CD8-positive, alpha-beta memory T cell (primary cell): ENCODE results near the gene CAPN14. TPM values are rescaled to one million over a fixed set of nuclear protein-coding genes. Genes with fewer than 3 reads are reported as not detected.

Experiments used
- CTCF ChIA-PET: fragments of 350-600 bp; sonication (Branson Sonifier 250); formaldehyde crosslinking; loops from one replicate; lab custom pipeline; 2021; ENCODE audit warnings: antibody characterized with exemption; lab: Charles Lee
- POLR2A ChIA-PET: fragments of 350-600 bp; sonication (Branson Sonifier 250); formaldehyde crosslinking; loops from one replicate; lab custom pipeline; 2021; ENCODE audit warnings: antibody characterized with exemption; lab: Charles Lee
- DNase-seq, 5 donors: peaks; one replicate each; pipeline versions ENCODE4 v3.0.0 to v3.0.0-alpha.2; 2020 to 2022; ENCODE audit warnings: mixed read lengths in 1 of 5
- H3K27ac ChIP-seq: one replicate; pipeline ENCODE4 v1.7.0; 2013; ENCODE audit warnings: low read depth, mild to moderate bottlenecking, low read length, moderate library complexity
- H3K27me3 ChIP-seq: 2 replicates; pipeline ENCODE4 v1.7.0; 2013; ENCODE audit warnings: low read length, mild to moderate bottlenecking; ENCODE audit not compliant: insufficient read depth, poor library complexity, severe bottlenecking
- H3K36me3 ChIP-seq: 2 replicates; pipeline ENCODE4 v1.7.0; 2013; ENCODE audit warnings: mild to moderate bottlenecking, low read length, moderate library complexity; ENCODE audit not compliant: insufficient read depth
- H3K4me1 ChIP-seq: 2 replicates; pipeline ENCODE4 v1.7.0; 2013; ENCODE audit warnings: mild to moderate bottlenecking, low read length, moderate library complexity; ENCODE audit not compliant: insufficient read depth
- H3K4me3 ChIP-seq: 2 replicates; pipeline ENCODE4 v1.7.0; 2013; ENCODE audit warnings: mild to moderate bottlenecking, low read length
- H3K9me3 ChIP-seq: 2 replicates; pipeline ENCODE4 v1.7.0; 2013; ENCODE audit warnings: mild to moderate bottlenecking, low read length
- H3K27ac Mint-ChIP-seq, 8 donors: one replicate each; pipeline ENCODE4 v1.8.0; 2020 to 2021; ENCODE audit warnings: mixed read lengths in 8 of 8, mild to moderate bottlenecking in 6 of 8, inconsistent platforms in 3 of 8, moderate library complexity in 3 of 8
- H3K27me3 Mint-ChIP-seq, 2 donors: one replicate each; pipeline ENCODE4 v1.8.0; 2020 to 2021; ENCODE audit warnings: mixed read lengths in 2 of 2, mild to moderate bottlenecking in 1 of 2, moderate library complexity in 1 of 2
- H3K36me3 Mint-ChIP-seq, 3 donors: one replicate each; pipeline ENCODE4 v1.8.0; 2020 to 2021; ENCODE audit warnings: mixed read lengths in 3 of 3, inconsistent platforms in 1 of 3, mild to moderate bottlenecking in 1 of 3
- H3K4me1 Mint-ChIP-seq, 3 donors: one replicate each; pipeline ENCODE4 v1.8.0; 2020 to 2021; ENCODE audit warnings: mixed read lengths in 3 of 3, inconsistent platforms in 1 of 3, mild to moderate bottlenecking in 1 of 3
- H3K4me3 Mint-ChIP-seq, 7 donors: one replicate each; pipeline ENCODE4 v1.8.0; 2020 to 2021; ENCODE audit warnings: mixed read lengths in 7 of 7, mild to moderate bottlenecking in 6 of 7, moderate library complexity in 4 of 7, inconsistent platforms in 2 of 7
- H3K9me3 Mint-ChIP-seq, 5 donors: one replicate each; pipeline ENCODE4 v1.8.0; 2020 to 2022; ENCODE audit warnings: mixed read lengths in 5 of 5, mild to moderate bottlenecking in 3 of 5, moderate library complexity in 2 of 5, inconsistent platforms in 1 of 5
- polyA plus RNA-seq: library from polyadenylated mRNA; unstranded; fragments of 300-500 nt; fragmentation: Illumina TruSeq; gene quantifications from one replicate; pipeline ENCODE4 v1.2.3, GENCODE V29; 2021
- total RNA-seq, 2 experiments: library from RNA; stranded (reverse); gene quantifications; one replicate each; pipeline ENCODE4 v1.2.3, GENCODE V29; 2021

The CAPN14 gene, protein sequence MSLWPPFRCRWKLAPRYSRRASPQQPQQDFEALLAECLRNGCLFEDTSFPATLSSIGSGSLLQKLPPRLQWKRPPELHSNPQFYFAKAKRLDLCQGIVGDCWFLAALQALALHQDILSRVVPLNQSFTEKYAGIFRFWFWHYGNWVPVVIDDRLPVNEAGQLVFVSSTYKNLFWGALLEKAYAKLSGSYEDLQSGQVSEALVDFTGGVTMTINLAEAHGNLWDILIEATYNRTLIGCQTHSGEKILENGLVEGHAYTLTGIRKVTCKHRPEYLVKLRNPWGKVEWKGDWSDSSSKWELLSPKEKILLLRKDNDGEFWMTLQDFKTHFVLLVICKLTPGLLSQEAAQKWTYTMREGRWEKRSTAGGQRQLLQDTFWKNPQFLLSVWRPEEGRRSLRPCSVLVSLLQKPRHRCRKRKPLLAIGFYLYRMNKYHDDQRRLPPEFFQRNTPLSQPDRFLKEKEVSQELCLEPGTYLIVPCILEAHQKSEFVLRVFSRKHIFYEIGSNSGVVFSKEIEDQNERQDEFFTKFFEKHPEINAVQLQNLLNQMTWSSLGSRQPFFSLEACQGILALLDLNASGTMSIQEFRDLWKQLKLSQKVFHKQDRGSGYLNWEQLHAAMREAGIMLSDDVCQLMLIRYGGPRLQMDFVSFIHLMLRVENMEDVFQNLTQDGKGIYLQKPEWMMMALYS
- total RNA-seq (under 1 TPM; 0.31 to 0.40 TPM), polyA plus RNA-seq (0.07 TPM)

DNA sequence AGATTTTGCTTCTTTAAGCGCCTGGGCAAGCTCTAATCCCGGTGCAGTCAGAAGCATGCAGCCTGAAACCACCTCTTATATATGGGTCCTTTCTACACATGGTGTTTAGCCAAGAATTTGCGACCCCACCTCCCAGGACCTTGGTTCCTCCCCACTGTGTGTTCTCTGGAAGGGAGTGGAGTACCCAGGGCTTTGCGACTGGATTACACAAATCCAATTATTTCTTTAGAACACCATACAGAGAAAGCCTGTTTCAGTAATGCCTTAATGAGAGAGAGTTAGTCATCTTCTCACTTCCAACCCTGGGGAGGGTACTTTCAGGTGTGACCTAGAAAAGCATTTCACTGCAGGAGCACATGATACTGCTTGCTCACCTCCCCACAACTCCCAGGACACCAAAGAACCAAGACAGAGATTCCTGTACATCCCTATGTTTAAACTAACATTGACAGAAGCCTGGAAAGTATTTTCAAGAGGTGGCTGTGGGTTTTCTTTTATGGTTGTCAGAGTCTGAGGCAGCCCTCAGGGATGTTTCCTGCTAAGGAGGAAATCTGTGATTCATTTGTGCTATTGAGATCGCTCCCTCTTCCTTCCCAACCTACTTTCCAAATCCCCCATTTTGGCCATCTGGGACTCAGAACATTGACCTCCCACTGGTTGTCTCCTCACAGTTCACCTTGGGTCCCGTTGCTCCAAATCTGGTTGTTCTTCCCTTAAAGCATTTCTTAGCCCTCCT lies at the start of gene CAPN14:
Gene CAPN14 (minus strand): TSS at position 51 of the 736 bp plus-strand sequence. CDS start 12,068 bp downstream, outside the sequence.
- Mint-ChIP-seq H3K4me3 (no peak within 1 kb of the TSS), H3K27ac (peak within 1 kb of the TSS in 1 of 8 donors; percentile 83), H3K9me3 (no peaks in the 10 kb centered on the region), H3K27me3 (peaks cover under 1 to 24% of the 10 kb centered on the region in 2 donors), H3K36me3 (peaks cover 0 to 8% (median 2%) of the 10 kb centered on the region in 3 donors), H3K4me1 (peaks cover 0 to 10% (median 0%) of the 10 kb centered on the region in 3 donors)
- Histone ChIP-seq H3K4me1 (no peaks in the 10 kb centered on the region), H3K4me3 (no peak within 1 kb of the TSS), H3K36me3 (no peaks in the 10 kb centered on the region), H3K9me3 (no peaks in the 10 kb centered on the region), H3K27me3 (no peaks in the 10 kb centered on the region), H3K27ac (no peak within 1 kb of the TSS)
- DNase-seq: no peak
- ChIA-PET POLR2A (no interaction called here), CTCF (no interaction called here)

DNA sequence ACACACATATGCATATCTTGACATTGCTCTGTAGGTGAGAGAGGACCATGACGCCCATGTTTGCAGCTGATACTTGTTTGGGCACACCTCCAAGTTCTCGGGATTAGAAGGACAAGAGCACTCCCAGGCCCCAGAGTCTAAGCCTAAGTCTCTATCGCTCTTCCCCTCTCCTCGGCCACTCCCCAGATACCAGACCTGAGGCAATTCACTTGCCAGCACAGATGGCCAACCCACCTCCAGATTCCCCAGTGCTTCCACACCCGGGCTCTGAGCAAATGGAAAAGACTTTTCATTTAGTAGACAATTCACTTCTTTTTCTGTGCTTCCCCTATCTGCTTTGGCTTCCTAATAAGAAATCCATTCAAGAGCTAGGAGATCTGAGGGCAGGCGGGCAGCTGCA lies 49.5 kb upstream of the CAPN14 start:
- POLR2A ChIA-PET: no interaction called here

DNA sequence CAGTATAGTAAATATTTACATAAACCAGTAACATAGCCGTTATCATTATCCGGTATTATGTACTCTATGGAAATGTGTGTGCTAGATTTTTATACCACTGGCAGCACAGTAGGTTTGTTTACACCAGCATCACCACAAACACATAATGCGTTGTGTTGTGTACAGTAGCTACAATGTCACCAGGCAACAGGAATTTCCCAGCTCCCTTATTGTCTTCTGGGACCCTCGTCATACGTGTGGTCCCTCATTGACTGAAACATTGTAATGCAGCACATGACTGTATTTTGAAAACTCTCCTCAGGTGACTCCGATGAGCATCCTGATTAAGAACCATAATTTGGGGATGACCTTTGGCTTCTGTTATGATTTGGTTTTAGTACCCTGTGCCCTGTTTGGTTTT lies 47.9 kb upstream of the CAPN14 start:
- Mint-ChIP-seq H3K36me3 (peaks cover 0 to 18% (median 6%) of the 10 kb centered on the region in 3 donors), H3K4me3 (no peak overlapping the region), H3K4me1 (no peaks in the 10 kb centered on the region), H3K27me3 (peaks cover 0 to 1% of the 10 kb centered on the region in 2 donors), H3K9me3 (no peaks in the 10 kb centered on the region), H3K27ac (no peak overlapping the region)
- POLR2A ChIA-PET: no interaction called here
- Histone ChIP-seq H3K27ac (no peak overlapping the region), H3K27me3 (no peaks in the 10 kb centered on the region), H3K36me3 (no peaks in the 10 kb centered on the region), H3K9me3 (no peaks in the 10 kb centered on the region), H3K4me1 (no peaks in the 10 kb centered on the region), H3K4me3 (no peak overlapping the region)
- CTCF ChIA-PET: no interaction called here
- DNase-seq: no peak

More for the DNA sequence above, 49.5 kb upstream of the CAPN14 start:
- Histone ChIP-seq H3K27me3 (no peaks in the 10 kb centered on the region), H3K4me1 (no peaks in the 10 kb centered on the region), H3K4me3 (no peak overlapping the region), H3K27ac (no peak overlapping the region), H3K36me3 (no peaks in the 10 kb centered on the region), H3K9me3 (no peaks in the 10 kb centered on the region)
- DNase-seq: no peak
- no peak overlapping the region for H3K27ac Mint-ChIP-seq
- CTCF ChIA-PET: no interaction called here
- H3K9me3 Mint-ChIP-seq: no peaks in the 10 kb centered on the region
- H3K4me3 Mint-ChIP-seq: no peak overlapping the region
- H3K36me3 Mint-ChIP-seq: peaks cover 0 to 10% (median 4%) of the 10 kb centered on the region in 3 donors
- peaks cover 0 to 1% of the 10 kb centered on the region in 2 donors for H3K27me3 Mint-ChIP-seq
- H3K4me1 Mint-ChIP-seq: no peaks in the 10 kb centered on the region

DNA sequence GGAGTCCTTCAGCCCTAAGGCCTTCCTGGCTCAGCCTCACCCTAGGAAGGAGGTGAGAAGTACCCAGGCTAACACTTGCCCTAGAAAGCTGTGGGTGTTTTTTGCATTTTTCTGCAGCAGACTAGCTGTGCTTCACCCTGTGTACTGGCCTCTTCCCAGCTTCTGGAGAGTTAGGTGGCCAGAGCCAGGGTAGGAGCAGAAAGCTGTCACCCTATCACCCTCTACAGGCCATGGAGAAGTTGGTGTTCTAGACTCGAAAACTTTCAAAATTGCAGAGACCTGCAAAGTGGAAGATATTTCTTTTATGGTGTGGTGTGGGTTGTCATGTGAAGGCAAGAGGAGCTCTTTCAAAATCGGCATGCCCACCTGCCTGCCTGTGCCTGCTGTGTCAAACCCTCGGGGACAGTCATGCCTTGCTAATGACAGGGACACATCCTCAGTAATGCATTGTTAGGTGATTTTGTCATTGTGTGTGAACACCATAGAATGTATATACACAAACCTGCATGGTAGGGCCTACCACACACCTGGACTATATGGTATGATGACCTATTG lies 46.4 kb upstream of the CAPN14 start:
- no peaks in the 10 kb centered on the region for H3K4me1 ChIP-seq
- Mint-ChIP-seq H3K4me1 (no peaks in the 10 kb centered on the region), H3K36me3 (peaks cover 0 to 18% (median 6%) of the 10 kb centered on the region in 3 donors), H3K9me3 (no peaks in the 10 kb centered on the region), H3K27me3 (peaks cover 0 to 1% of the 10 kb centered on the region in 2 donors), H3K4me3 (no peak overlapping the region), H3K27ac (peak overlapping the region in 1 of 8 donors; percentile 60)
- H3K4me3 ChIP-seq: no peak overlapping the region
- no peaks in the 10 kb centered on the region for H3K9me3 ChIP-seq
- CTCF ChIA-PET: interaction anchor here (0.5 kb wide), 1 partner anchor 23 kb away, joined by 3 read pairs; no protein-coding TSS in a partner anchor
- no peaks in the 10 kb centered on the region for H3K27me3 ChIP-seq
- POLR2A ChIA-PET: no interaction called here
- no peak for DNase-seq
- no peak overlapping the region for H3K27ac ChIP-seq
- H3K36me3 ChIP-seq: no peaks in the 10 kb centered on the region

DNA sequence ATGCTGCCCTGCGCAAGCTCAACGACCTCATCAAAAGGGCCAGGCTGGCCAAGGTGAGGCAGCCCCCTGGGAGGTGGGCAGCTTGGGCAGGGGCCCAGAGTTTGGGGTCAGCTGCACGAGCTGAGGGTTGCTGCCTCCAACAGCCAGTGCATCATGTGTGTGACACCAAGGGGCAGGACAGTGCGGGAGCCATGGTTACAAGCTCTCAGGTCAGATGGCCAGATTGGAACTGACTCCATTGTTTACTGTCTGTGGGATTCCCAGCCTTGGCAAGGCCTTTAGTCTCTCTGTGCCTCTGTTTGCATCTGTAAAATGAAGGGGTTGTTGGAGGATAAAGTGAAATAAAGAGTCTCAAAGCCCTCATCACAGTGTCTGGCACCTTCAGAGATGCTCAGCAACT lies 43.6 kb upstream of the CAPN14 start:
- Mint-ChIP-seq H3K4me3 (no peak overlapping the region), H3K36me3 (peaks cover 0 to 18% (median 5%) of the 10 kb centered on the region in 3 donors), H3K4me1 (no peaks in the 10 kb centered on the region), H3K27me3 (peaks cover 0 to 1% of the 10 kb centered on the region in 2 donors), H3K9me3 (no peaks in the 10 kb centered on the region), H3K27ac (no peak overlapping the region)
- H3K9me3 ChIP-seq: no peaks in the 10 kb centered on the region
- DNase-seq: no peak
- no peak overlapping the region for H3K4me3 ChIP-seq
- H3K36me3 ChIP-seq: no peaks in the 10 kb centered on the region
- H3K27ac ChIP-seq: no peak overlapping the region
- H3K4me1 ChIP-seq: no peaks in the 10 kb centered on the region
- CTCF ChIA-PET: no interaction called here
- POLR2A ChIA-PET: no interaction called here
- no peaks in the 10 kb centered on the region for H3K27me3 ChIP-seq

DNA sequence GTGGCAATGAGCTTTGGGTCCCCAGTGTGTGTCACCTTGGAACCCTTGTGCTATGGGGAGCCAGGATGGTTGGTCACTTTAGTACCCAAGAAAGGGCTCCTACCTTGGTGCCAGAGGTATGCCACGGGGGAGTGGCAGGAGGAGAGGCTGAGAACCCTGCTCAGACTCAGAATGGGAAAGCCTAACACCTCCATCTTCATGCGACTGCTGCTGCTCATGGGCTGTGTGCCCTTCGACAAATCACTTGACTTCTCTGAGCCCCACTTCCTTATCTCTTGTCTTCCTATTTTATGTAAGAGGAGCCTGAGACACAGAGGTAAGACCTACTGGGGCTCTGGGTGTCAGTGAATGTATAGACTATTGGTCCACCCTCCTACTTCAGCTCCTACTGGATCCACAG lies 41.8 kb upstream of the CAPN14 start:
- H3K4me3 ChIP-seq: no peak overlapping the region
- no peak overlapping the region for H3K4me3 Mint-ChIP-seq
- no peaks in the 10 kb centered on the region for H3K36me3 ChIP-seq
- ChIA-PET POLR2A (no interaction called here), CTCF (no interaction called here)
- H3K27ac Mint-ChIP-seq: peak overlapping the region in 1 of 8 donors; percentile 77
- no peak for DNase-seq
- H3K9me3 Mint-ChIP-seq: no peaks in the 10 kb centered on the region
- no peaks in the 10 kb centered on the region for H3K9me3 ChIP-seq
- peaks cover 0 to 24% (median 8%) of the 10 kb centered on the region in 3 donors for H3K36me3 Mint-ChIP-seq
- no peaks in the 10 kb centered on the region for H3K4me1 Mint-ChIP-seq
- no peaks in the 10 kb centered on the region for H3K27me3 ChIP-seq
- no peaks in the 10 kb centered on the region for H3K27me3 Mint-ChIP-seq
- no peaks in the 10 kb centered on the region for H3K4me1 ChIP-seq
- H3K27ac ChIP-seq: no peak overlapping the region

DNA sequence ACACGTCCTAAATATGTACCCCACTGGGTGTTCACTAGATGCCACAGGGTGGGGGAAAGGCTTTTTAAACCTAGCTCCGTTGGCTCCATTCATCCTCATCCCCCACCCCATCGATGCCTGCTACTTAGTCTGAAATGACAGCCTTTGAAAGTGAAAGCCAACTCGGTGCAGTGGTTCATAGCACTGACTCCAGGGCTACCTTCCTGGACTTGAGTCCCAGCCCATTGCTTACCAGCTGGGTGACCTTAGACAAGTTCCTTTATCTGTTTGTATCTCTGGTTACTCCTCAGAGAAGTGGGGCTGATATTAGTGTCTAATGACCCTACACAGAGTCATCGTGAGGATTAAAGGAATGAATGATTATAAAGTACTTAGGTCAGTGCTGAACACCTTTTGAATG lies 41.0 kb upstream of the CAPN14 start:
- no peaks in the 10 kb centered on the region for H3K4me1 ChIP-seq
- H3K36me3 ChIP-seq: no peaks in the 10 kb centered on the region
- DNase-seq: no peak
- H3K27me3 ChIP-seq: no peaks in the 10 kb centered on the region
- Mint-ChIP-seq H3K4me1 (no peaks in the 10 kb centered on the region), H3K27ac (peak overlapping the region in 2 of 8 donors; percentile 32 to 77), H3K9me3 (no peaks in the 10 kb centered on the region), H3K27me3 (no peaks in the 10 kb centered on the region), H3K4me3 (no peak overlapping the region), H3K36me3 (peaks cover 0 to 26% (median 8%) of the 10 kb centered on the region in 3 donors)
- ChIA-PET CTCF (no interaction called here), POLR2A (no interaction called here)
- no peak overlapping the region for H3K27ac ChIP-seq
- no peak overlapping the region for H3K4me3 ChIP-seq
- H3K9me3 ChIP-seq: no peaks in the 10 kb centered on the region
